Retina (tissue), 1 donor: ENCODE measurements around the gene AKR7A3.
"Not testable (repeated sequence)": the region's sequence is repeated elsewhere in the genome, so short reads cannot be mapped to it uniquely, and the experiment has no call there.

ENCODE experiments used
- DNase-seq: peaks from one replicate; pipeline ENCODE4 v3.0.0-alpha.2; 2016

Gene AKR7A3

GRCh38 chr1:19287436-19288185, 959 bp downstream of the AKR7A3 start:
- DNase-seq, result no peak

- DNase-seq, result not testable (repeated sequence)
These were observed 2.8 kb downstream of the AKR7A3 start for GRCh38 chr1:19285807-19286206.

- DNase-seq, result not testable (repeated sequence)
These were observed 3.2 kb downstream of the AKR7A3 start for GRCh38 chr1:19285366-19285765.

- no peak for DNase-seq
These were observed 3.7 kb downstream of the AKR7A3 start for GRCh38 chr1:19284881-19285280.

DNA sequence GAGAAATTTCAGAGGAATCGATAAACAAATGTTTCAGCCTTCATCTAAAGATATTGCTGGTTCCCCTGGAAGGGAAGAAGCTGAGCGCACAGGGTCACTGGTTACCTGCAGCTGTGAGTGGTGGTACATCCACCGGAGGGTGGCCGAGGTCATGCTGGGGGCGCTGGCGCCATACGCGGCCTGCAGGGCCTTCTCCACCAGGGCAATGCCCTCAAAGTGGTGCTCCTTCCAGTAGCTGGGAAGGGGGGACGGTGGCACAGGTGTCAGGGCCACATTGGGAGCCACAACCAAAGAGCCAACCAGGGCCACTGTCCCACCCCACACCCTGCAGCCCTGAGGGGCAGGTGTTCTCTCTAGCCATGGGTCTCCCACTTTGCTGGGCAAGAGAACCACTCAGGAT, 4.7 kb downstream of the AKR7A3 start:
- DNase-seq, result no peak

DNA sequence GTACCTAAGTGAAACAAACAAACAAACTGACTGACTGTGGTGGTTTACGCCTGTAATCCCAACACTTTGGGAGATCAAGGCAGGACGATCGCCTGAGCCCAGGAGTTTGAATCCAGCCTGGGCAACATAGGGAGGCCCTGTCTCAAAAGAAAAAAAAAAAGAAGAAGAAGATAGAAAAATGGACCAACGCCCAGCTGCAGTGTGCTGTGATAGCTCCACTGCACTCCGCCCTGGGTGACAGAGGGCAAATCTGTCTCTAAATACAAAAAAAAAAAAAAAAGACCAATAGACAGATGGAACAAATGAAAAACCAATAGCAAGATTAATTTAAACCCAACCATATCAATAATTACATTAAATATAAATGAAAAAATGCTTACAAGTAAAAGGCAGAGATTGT, 13.9 kb downstream of the AKR7A3 start:
- no peak for DNase-seq

GRCh38 chr1:19273844-19274531, 14.6 kb downstream of the AKR7A3 start:
- peak; percentile 21 for DNase-seq

DNA sequence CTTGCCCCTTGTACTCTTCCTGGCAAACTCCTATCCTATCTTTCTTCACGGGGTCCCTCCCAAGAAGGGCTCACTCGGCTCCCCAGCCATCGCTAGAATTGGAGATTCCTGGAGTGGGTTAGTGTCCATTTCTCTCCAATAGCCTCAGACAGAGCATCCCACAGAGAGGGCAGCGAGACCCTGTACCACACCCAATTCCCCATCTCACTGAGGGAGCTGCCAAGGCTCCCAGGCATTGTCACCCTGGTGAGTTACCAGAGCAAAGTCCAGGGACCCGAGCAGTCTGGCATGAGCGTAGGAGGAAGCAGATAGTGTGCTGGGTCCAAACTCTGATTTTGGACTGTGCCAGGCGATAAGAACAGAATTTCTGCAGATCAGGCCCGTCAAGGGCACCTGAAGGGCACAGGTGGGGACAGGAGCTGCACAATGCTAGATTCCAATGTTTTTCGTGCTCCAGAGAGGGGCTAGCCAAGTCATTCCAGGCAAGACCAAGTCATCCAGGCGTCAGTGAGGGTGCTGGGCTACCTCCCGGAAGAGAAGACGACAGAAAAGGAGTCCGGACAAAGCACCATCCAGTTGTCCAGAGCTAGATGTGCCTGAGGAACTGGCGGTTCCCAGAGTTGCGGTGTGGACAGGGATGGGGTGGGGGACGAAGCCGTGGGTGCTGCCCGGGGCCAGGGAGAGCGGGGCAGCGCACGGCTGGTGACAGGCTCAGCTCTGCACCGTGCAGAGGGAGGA, 15.3 kb downstream of the AKR7A3 start:
- no peak for DNase-seq

DNA sequence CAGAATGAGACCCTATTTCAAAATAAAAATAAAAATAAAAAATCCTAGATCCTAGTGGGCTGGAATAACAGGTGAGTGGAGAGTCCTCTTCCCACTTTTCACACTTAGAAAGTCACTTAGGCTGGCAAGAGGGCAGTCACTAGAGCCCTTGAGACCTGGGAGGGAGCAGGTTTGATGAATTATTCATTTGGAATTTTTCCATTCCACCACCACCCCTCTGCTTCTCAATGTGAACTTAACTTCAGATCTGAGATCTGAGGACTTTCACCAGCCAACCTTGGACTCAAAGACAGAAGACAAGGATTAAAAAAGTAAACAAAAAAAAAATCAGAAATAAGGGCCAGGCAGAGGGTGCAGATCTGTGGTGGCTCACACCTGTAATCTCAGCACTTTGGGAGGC, 16.5 kb downstream of the AKR7A3 start:
- DNase-seq, result no peak

- not testable (repeated sequence) for DNase-seq
These were observed 18.2 kb downstream of the AKR7A3 start for GRCh38 chr1:19270343-19270730.

GRCh38 chr1:19269427-19270342, 18.9 kb downstream of the AKR7A3 start:
- DNase-seq, result not testable (repeated sequence)

GRCh38 chr1:19268445-19268844, 20.1 kb downstream of the AKR7A3 start:
- no peak for DNase-seq

GRCh38 chr1:19262744-19263143, 25.8 kb downstream of the AKR7A3 start:
- no peak for DNase-seq

- DNase-seq, result no peak
These were observed 26.5 kb downstream of the AKR7A3 start for GRCh38 chr1:19262047-19262446.

DNA sequence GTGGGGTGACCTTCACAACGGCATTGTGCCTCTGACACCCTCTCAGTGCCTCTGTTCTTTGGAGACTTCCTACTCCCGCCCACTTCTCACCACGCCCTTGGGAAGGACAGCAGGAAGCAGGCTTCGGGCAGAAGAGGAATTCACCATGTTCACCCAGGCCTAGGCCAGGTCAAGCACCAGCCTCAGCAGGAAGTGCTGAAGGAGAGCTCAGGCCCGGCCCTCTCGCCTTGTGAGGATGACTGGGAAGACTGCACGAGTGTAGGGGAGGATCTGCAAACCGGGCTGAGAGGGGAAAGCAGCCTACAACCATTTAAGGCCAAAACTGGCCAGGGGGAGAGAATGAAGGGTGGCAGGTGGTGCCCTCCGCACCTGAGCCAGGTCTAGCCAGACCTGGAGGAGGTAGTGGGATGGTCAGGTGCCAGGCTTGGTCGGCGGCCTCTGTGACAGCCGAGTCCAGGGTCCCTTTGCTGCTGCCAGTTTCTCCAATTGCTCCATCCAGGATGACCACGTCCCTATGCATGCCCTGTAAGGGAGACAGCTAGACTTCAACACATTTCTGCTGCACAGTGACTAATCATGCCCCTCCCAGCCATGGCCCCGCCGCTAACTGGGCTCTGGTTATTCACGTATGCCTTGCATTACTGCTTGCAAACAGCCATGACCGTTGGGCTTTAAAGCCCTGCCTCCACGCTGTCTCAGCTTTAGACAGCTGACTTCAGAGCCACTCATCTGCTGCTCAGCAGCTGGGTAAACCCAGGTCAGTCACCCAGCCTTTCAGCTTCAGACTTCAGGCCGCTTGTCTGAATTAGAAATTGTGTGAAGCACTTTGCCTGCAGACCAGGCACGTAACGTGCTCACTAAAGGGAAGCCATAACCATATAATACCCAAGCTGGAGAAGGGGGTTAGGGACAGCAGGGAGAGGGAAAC, 28.1 kb downstream of the AKR7A3 start:
- DNase-seq, result no peak

- DNase-seq, result no peak
These were observed 30.2 kb downstream of the AKR7A3 start for GRCh38 chr1:19258353-19258752.

DNA sequence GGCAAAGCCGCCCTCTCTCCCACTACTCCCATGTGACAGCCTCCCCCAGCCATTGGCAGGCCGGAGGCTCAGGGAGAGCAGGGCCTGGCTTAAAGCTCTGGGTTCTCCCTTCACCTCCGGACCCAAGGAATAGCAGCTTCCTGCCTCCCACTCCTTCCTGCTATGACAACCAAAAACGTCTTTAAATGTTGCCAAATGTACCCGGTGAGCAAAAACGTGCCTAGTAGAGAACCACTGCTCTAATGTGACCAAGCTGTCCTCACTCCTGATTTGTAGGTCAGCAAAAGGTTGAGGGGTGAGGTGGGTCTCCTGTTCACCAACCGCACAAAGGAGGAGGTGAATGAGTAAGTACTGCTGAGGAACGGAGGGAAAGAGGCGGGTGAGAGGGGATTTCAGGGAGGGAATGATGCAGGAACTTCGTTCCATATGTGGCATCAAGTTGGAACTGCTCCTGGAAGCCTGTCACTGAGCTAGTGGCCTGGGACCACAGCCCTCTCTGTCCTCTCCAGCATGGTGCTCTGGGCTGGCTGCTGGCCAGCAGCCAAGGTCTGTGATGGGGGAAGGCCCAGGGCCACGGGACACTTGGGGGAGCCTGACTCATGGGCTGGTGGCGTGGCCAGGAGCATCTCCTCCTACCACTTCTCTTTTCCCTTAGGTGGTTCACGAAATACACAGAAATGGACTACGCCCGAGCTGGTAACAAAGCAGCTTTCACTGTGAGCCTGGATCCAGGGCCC, 31.2 kb downstream of the AKR7A3 start:
- DNase-seq, result no peak

GRCh38 chr1:19256301-19256700, 32.3 kb downstream of the AKR7A3 start:
- DNase-seq, result not testable (repeated sequence)

GRCh38 chr1:19255288-19255687, 33.3 kb downstream of the AKR7A3 start:
- no peak for DNase-seq

DNA sequence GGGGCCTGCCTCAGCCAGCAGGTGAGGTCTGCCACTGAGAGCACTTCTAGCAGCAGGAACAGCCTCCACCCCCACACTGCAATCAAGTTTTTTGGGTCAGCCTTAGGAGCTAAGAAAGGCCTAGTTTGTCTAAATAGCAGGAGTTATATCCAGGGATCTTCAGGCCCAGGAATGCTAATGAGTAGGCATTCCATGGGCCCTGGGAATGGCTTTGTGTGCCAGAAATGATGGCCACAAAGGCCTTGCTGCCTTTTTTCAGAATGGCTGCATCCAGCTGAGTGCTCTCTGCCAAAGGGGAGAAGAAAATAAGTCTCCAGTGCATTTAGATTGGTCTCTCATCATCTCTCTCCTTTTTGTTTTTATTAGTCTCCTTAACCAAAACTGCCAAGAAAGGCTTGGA, 34.2 kb downstream of the AKR7A3 start:
- DNase-seq, result no peak
